Ishikawa (cell line): Measurements from ENCODE around the gene ARSJ.

Experiments
- CEBPB ChIP-seq: IDR thresholded peaks from 2 replicates; pipeline ENCODE4 v1.6.1; 2012
- MAX ChIP-seq: IDR thresholded peaks from 2 replicates; pipeline ENCODE4 v1.6.1; 2012
- TCF12 ChIP-seq: IDR thresholded peaks from 2 replicates; pipeline ENCODE4 v1.6.1; 2012; ENCODE audit warnings: low read depth
- TEAD4 ChIP-seq: IDR thresholded peaks from 2 replicates; pipeline ENCODE4 v1.6.1; 2012
- USF1 ChIP-seq: IDR thresholded peaks from 2 replicates; pipeline ENCODE4 v1.6.1; 2012

- TF ChIP-seq TEAD4 (no peak), CEBPB (no peak), MAX (no peak), USF1 (no peak), TCF12 (no peak)
Measured at GRCh38 chr4:113955411-113955810, 24.0 kb downstream of the ARSJ start.
